Upper lobe of left lung (tissue), 4 donors: ENCODE results near the gene IGSF3.

ENCODE experiments used
- CTCF ChIP-seq, 6 experiments: fragments of 450-650 bp in 4 of 6; fragments of 200-600 bp in 2 of 6; sonication (generic) in 2 of 6; IDR thresholded peaks; one replicate each; pipeline ENCODE4 v1.5.1; 2016 to 2019; ENCODE audit warnings: antibody characterized with exemption in 6 of 6
- POLR2A ChIP-seq, 4 donors: fragments of 450-650 bp; IDR thresholded peaks; one replicate each; pipeline ENCODE4 v1.5.1; 2016 to 2017; ENCODE audit warnings: antibody characterized with exemption in 4 of 4, mild to moderate bottlenecking in 2 of 4
- POLR2AphosphoS5 ChIP-seq, 2 donors: sonication (generic); formaldehyde crosslinking; IDR thresholded peaks; one replicate each; pipeline ENCODE4 v1.5.1; 2017; ENCODE audit warnings: antibody characterized with exemption in 2 of 2

- TF ChIP-seq POLR2A (IDR thresholded peaks at IDR 0.05) (no peak), CTCF (IDR thresholded peaks at IDR 0.05) (no peak), POLR2AphosphoS5 (IDR thresholded peaks at IDR 0.05) (no peak)
These were observed 48.9 kb upstream of the IGSF3 start for GRCh38 chr1:116716391-116716790.
